Panc1 (cell line): ENCODE data around the gene CLEC2D. TPM values are rescaled to one million over a fixed set of nuclear protein-coding genes. Genes with fewer than 3 reads are reported as not detected.

Experiments used
- total RNA-seq: library from RNA; stranded (reverse); gene quantifications from one replicate; pipeline ENCODE4 v1.2.1, GENCODE V29; 2021; ENCODE audit not compliant: unreplicated experiment

CLEC2D gene
- total RNA-seq, 1 experiment from 2014 or later: 2.3 TPM

Other genes starting within 250 kb of the CLEC2D start
- gene KLRB1, start 61.8 kb upstream of the CLEC2D start, total RNA-seq: not detected
- gene CLECL1, start 63.4 kb downstream of the CLEC2D start, total RNA-seq: not detected
- gene CD69, start 91.2 kb downstream of the CLEC2D start, total RNA-seq: 0.98 TPM
- 1.1 TPM for gene KLRF1, start 157.8 kb downstream of the CLEC2D start, total RNA-seq
- gene CLEC2B, start 199.6 kb downstream of the CLEC2D start, total RNA-seq: 2.4 TPM
- not detected for gene KLRF2, start 211.8 kb downstream of the CLEC2D start, total RNA-seq